KG1 (cell line): ENCODE data around the gene C17orf67.
"Not testable (repeated sequence)": the region's sequence is repeated elsewhere in the genome, so short reads cannot be mapped to it uniquely, and the experiment has no call there.

Source experiments
- DNase-seq: peaks from one replicate; lab custom pipeline; 2025; lab: John Stamatoyannopoulos, UW

The C17orf67 gene

DNA sequence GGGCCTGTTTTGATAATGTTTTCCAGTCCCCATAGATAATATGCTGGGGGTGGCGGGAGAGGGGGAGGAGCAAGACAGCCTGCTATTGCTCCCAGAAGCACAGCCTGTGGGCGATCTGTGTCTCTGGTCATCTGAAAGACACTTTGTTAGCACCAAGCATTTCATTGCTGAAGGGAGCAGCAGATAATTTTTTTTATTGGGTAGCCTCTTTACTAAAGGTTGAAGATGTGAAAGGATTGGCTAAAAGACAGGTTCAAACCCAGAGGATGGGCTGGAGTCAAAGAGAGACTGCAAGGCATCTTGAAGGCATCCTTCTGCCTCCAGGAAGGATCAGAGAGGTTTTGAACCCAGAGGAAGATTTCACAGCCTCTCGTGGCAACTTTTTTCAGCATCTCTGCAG lies 60.6 kb downstream of the C17orf67 start:
- DNase-seq = no peak

- DNase-seq = no peak
Measured at GRCh38 chr17:56772442-56772841, 61.3 kb downstream of the C17orf67 start.

DNA sequence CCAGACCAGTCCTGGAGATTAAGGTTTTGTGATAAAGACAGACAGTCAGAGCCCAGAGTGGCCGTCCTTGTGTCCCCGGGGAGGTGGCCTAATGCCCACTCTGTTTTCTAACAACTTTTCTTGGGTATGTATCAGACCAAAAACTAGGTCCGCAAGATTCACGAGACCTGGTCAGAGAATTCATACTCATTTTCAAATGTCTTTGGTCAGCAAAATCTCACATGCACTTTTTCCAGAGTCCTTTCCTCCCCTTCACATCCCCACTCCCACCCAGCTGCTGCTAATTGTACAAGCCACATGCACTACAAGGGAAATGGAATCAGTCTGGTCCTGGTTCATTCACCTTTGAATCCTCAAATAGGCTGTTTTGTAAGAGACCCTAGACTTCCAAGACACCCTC lies 61.7 kb downstream of the C17orf67 start:
- no peak for DNase-seq

DNA sequence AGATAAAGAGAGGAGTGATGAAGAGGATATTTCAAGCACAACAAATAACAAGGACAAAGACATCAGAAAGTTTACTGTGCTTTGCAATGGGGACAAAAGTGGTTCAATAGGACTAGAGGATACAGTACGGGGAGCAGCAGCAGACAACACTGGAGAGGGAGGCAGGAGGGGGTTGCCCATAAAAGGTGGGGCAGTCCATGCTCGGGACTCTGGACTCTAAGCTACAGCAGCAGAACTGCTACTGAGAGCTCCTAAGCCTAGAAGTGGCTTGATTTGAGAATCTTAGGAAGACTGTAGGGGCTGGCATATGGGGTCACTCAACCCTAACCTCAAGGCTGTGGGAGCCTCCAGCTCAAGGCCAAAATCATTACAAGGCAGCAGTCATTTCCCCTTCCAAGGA lies 62.2 kb downstream of the C17orf67 start:
- no peak for DNase-seq

DNA sequence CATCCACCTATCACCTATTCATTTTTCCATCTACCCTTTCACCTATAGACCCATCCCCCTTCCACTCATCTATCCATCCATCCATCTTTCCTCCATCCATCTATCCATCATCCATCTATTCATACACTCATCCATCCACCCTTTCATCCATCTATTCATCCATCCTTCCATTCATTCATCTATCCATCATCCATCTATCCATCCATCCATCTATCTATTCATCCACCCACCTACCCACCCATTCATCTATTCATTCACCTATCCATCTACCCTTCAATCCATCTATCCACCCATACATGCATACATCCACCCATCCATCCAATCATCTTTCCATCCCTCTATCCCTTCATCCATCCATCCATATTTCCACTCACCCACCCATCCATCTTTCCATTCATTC lies 63.3 kb downstream of the C17orf67 start:
- DNase-seq = no peak

DNA sequence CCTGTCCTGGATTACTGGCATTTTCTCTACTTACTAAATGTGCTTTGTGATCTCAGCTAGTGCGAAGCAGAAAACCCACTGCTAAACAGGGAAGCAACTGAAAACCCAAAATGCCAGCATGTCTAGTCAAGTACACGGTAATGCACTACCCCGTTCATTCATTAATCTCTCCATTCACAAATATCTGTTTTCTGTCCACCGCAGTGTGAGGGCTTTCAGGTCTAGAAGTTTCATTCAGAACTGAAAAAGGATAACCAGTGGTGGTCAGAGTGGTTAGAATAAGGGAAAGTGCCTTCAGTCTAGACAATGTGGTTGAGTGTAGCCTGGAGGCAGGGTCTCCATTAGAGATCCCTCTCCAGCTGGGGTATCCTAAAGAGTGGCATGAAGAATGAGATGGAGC lies 68.3 kb downstream of the C17orf67 start:
- DNase-seq = no peak

DNA sequence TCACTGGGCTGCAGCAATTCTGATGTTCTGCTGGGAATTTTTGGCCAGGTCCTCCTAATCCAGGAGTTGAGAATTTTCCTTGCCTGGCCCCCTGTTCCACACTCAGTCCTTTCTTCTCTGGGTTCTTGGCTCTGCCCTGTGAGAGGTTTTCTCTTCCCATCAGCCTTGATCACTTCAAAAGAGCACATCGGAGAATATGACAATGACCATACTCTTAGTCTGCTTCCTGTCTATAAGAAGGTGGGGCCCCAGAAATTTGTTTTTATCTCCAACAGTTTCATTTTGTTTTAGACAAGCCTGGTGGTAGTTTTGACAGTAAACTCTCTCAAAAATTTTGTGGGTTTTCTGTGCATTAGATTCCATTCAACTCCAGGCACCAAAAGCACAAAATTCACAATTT lies 70.7 kb downstream of the C17orf67 start:
- DNase-seq = no peak

DNA sequence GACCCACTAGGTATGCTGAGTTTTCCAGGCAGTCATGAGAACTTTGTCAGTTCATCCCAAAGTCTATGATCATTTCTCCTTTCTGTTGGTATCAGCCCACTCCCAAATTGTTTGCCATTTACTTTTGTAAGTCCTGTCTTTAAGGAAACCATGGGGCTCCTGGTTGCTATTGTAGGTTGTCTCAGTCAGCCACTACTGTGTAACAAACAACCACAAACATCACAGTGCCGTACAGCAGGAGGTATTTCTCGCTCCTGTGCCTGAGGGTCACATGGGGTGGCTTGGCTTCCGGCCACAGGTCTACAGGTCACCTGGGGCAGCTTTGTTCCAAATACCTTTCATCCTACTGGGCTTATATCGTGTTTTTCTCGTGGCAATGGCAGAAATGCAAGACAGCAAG lies 71.6 kb downstream of the C17orf67 start:
- DNase-seq = no peak

- DNase-seq = no peak
Measured at GRCh38 chr17:56761387-56761786, 72.3 kb downstream of the C17orf67 start.

DNA sequence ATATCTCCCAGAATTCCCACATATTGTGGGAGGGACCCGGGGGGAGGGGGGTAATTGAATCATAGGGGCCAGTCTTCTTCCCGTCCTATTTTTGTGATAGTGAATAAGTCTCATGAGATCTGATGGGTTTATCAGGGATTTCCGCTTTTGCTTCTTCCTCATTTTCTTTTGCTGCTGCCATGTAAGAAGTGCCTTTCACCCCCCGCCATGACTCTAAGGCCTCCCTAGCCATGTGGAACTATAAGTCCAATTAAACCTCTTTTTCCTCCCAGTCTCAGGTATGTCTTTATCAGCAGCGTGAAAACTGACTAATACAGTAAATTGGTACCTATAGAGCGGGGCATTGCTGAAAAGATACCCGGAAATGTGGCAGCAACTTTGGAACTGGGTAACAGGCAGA lies 76.1 kb downstream of the C17orf67 start:
- not testable (repeated sequence) for DNase-seq

DNA sequence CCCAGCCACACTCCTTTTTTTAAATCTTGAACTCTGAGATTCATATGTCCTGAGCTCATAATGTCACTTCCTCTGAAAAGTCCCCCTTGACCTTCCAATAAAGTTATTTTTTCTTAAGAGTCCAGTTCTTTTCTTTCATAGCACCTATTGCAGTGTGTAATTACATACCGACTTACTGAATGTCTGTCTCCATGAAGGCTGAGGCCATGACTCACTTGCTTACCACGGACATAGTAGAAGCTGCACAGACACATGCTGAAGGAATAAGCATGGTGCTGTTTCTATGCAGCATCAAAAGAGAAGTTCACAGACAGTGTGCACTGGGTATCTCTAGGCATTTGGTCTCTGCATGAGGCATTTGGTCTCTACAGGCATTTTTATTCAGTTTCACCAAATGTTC lies 77.2 kb downstream of the C17orf67 start:
- no peak for DNase-seq

- no peak for DNase-seq
Measured at GRCh38 chr17:56755310-56755709, 78.4 kb downstream of the C17orf67 start.

DNA sequence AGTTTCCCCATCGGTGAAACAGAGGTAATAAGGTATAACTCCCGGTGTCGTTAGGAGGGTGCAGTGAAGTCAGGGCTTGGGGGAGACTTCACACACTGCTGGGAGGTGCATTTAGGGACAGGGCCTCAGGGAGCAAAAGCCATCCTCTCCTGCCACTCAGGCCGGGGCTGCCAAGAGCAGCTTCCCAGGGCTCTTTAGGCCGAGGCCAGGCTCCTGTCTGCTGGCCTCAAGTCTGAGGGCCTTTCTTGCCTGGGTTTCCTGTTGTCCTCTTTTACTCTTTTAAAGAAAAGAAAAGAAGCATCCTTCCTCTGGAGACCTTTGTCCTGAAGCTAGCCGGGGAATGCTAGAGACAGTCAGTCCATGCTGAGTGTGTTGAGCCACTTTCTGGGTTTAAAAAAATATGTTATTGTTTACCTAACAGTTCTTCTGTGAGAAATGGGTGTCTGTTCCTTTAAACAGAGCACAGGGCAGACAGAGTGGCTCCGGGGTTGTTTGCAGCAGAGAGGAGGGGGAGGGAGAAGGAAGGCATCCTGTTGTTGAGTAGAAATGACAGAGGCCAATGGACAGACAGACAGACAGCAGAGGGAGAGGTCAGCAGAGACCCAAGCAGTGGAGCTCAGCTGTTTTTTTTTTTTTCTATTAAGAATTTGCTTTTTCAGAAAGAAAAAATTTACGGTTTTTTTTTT lies 79.1 kb downstream of the C17orf67 start:
- DNase-seq = no peak

DNA sequence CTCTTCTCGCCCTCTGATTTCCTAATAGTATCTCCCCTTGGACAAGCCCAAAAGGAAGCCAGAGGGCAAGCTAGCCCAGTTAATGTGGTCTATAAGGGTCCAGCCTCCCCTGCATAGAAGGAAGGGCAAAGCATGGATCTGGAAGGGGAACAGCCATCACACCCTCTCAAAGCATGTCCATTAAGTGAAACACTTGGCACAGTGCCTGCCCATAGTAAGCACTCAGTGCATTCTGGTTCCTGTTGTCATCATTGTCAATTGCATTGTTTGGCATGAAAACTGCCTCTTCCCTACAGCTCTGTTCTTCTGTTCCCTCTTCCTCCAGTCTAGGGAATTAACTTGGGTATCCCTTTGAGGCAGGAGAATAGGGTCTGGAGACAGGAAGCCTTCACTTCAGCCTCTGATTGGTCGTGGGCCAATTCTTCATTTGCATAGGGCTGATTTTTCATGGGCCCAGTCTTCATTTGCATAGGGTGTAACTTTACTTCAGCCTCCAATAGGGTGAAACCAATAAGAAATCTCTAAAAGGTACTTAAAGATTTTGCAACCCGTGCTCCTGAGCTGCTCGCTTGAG lies 81.4 kb downstream of the C17orf67 start:
- no peak for DNase-seq

DNA sequence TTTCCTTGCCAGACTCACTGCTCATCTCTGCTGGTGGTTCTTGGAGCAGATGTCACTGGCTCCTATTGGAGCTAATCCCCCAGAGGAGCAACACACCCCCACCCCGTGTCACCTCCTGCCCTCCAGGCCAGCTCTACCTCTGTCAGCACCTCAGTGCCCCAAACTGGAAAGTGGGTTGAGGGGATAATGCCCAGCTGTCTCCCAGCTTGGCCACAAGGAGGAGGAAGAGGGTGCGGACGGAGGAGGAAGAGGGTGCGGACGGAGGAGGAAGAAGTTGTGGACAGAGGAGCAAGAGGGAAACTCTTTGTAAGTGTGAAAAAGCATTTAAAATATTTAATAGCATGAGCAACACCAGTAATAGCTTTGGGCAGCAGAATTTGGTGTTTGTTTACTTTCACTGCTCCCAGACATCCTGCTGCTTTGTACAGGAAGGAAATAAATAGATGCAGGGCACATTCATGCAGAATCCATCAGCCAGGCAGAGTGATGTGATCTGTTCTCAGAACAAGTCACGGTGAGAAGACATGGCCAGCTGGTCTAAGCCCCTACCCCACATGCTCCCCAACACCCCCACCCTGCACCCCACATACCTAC lies 82.5 kb downstream of the C17orf67 start:
- DNase-seq = no peak

DNA sequence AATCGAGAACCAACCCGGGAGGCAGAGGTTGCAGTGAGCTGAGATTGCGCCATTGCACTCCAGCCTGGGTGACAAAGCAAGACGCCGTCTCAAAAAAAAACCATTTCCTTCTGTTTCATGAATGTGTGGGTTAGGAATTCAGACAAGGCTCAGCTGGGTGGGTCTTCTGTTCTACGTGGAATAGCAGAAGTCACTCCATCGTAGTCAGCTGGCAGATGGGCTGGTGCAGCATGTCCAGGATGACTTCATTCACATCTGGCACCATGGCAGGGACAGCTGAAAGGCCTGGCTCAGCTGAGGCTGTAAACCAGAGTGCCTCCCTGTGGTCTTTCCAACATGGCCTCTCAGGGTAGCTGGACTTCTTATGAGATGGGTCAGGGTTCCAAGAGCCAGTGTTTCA lies 89.0 kb downstream of the C17orf67 start:
- DNase-seq = no peak

DNA sequence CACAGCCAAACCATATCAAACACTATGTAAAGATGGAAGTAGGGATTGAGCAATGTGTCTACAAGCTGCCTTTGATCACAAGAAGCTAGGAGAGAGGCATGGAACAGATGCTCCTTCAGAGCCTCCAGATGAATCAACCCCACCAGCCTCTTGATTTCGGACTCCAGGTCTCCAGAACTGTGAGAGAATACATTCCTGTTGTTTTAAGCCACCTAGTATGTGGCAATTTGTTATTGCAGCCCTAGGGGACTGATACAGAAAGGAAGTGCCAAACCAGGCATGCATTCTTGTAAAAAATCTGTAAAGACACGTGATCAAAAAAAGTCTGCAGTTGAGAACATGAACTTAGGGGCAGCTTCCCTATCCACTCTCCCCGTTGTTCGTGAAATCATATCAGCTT lies 91.1 kb downstream of the C17orf67 start:
- DNase-seq = no peak
